H1 (cell line): ENCODE results near the gene RTF1. TPM values are rescaled to one million over a fixed set of nuclear protein-coding genes. Genes with fewer than 3 reads are reported as not detected.

Source experiments
- CTCF ChIA-PET: fragments of 300-600 bp; sonication (Branson Sonifier 250); formaldehyde crosslinking; loops from one replicate; lab custom pipeline; 2021; ENCODE audit not compliant: partially characterized antibody; lab: Charles Lee
- POLR2A ChIA-PET: fragments of 300-600 bp; sonication (Branson Sonifier 250); formaldehyde crosslinking; loops from one replicate; lab custom pipeline; 2021; ENCODE audit warnings: inconsistent platforms; ENCODE audit not compliant: partially characterized antibody; lab: Charles Lee
- DNase-seq, 2 experiments: peaks; one replicate each; pipeline versions ENCODE4 v3.0.0 to v3.0.0-alpha.2; 2010 to 2022; ENCODE audit warnings: low spot score in 2 of 2, low read depth in 1 of 2, mixed read lengths in 1 of 2
- FAIRE-seq: peaks from 2 replicates; lab custom pipeline; 2011; peaks lifted over from hg19 to GRCh38; lab: Jason Lieb, UNC
- H2AFZ ChIP-seq: 2 replicates; pipeline ENCODE4 v1.8.1; 2012; ENCODE audit warnings: low read length, inconsistent platforms
- H2AK5ac ChIP-seq: 2 replicates; pipeline ENCODE4 v1.6.1; 2013; ENCODE audit warnings: low read depth, low read length
- H2BK120ac ChIP-seq: replicated peaks from 2 replicates; pipeline ENCODE3; 2013; ENCODE audit warnings: low read depth, low read length, inconsistent platforms
- H2BK12ac ChIP-seq: 2 replicates; pipeline ENCODE4 v1.6.1; 2013; ENCODE audit warnings: low read depth, low read length
- H2BK15ac ChIP-seq: 2 replicates; pipeline ENCODE4 v1.6.1; 2013; ENCODE audit warnings: low read length
- H2BK20ac ChIP-seq: 2 replicates; pipeline ENCODE4 v1.6.1; 2013; ENCODE audit warnings: low read length
- H2BK5ac ChIP-seq: 2 replicates; pipeline ENCODE4 v1.6.1; 2013; ENCODE audit warnings: low read depth, low read length
- H3K14ac ChIP-seq: 2 replicates; pipeline ENCODE4 v1.6.1; 2013; ENCODE audit warnings: inconsistent platforms; ENCODE audit not compliant: insufficient read length
- H3K18ac ChIP-seq: 2 replicates; pipeline ENCODE4 v1.6.1; 2013; ENCODE audit warnings: low read length; ENCODE audit errors: extremely low read depth
- H3K23ac ChIP-seq: 2 replicates; pipeline ENCODE4 v1.6.1; 2013; ENCODE audit warnings: inconsistent platforms; ENCODE audit not compliant: insufficient read length
- H3K23me2 ChIP-seq: 2 replicates; pipeline ENCODE4 v1.6.1; 2013; ENCODE audit warnings: low read depth, low read length
- H3K27ac ChIP-seq: 2 replicates; pipeline ENCODE4 v1.6.1; 2011; ENCODE audit warnings: low read depth, low read length, inconsistent platforms
- H3K27me3 ChIP-seq, 4 experiments: replicated peaks in 1 of 4; 1 replicate in 1 of 4; 2 replicates in 3 of 4; pipeline versions ENCODE4 v1.6.1 to v1.8.1; 2011 to 2013; ENCODE audit warnings: low read length in 3 of 4, mild to moderate bottlenecking in 3 of 4, inconsistent platforms in 2 of 4, mixed read lengths in 2 of 4, moderate library complexity in 1 of 4; ENCODE audit not compliant: control insufficient read depth in 3 of 4, insufficient read depth in 3 of 4; ENCODE audit errors: extremely low read depth in 1 of 4
- H3K36me3 ChIP-seq, 4 experiments: 2 replicates each; pipeline versions ENCODE4 v1.6.1 to v1.8.1; 2011 to 2013; ENCODE audit warnings: mild to moderate bottlenecking in 4 of 4, low read length in 3 of 4, moderate library complexity in 2 of 4, control low read depth in 1 of 4, inconsistent platforms in 1 of 4; ENCODE audit not compliant: insufficient read depth in 4 of 4, control insufficient read depth in 2 of 4
- H3K4ac ChIP-seq: replicated peaks from 2 replicates; pipeline ENCODE3; 2013; ENCODE audit warnings: low read length, low read depth, mixed read lengths, inconsistent platforms; ENCODE audit not compliant: insufficient read length
- H3K4me1 ChIP-seq, 4 experiments: replicated peaks in 1 of 4; 1 replicate in 1 of 4; 2 replicates in 3 of 4; pipeline versions ENCODE4 v1.6.1 to v1.8.1; 2011 to 2013; ENCODE audit warnings: low read length in 3 of 4, inconsistent platforms in 2 of 4, mixed read lengths in 1 of 4; ENCODE audit not compliant: insufficient read depth in 4 of 4, control insufficient read depth in 3 of 4
- H3K4me2 ChIP-seq, 2 experiments: 2 replicates each; pipeline versions ENCODE4 v1.6.1 to v1.8.1; 2011 to 2013; ENCODE audit warnings: low read depth in 2 of 2, low read length in 2 of 2, control low read depth in 1 of 2, inconsistent platforms in 1 of 2, mild to moderate bottlenecking in 1 of 2; ENCODE audit not compliant: insufficient read depth in 1 of 2
- H3K4me3 ChIP-seq, 4 experiments: fragments of 200-600, 300-600 bp in 1 of 4; sonication (generic), shearing (Covaris generic), sonication (Bioruptor Twin) in 1 of 4; 2 replicates each; pipeline versions ENCODE4 v1.5.1 to v1.8.1; 2011 to 2016; ENCODE audit warnings: low read length in 4 of 4, low read depth in 3 of 4, control low read depth in 2 of 4, inconsistent platforms in 2 of 4, mild to moderate bottlenecking in 2 of 4, mixed read lengths in 1 of 4, moderate library complexity in 1 of 4; ENCODE audit not compliant: insufficient read depth in 2 of 4; ENCODE audit errors: extremely low read depth in 1 of 4
- H3K56ac ChIP-seq: replicated peaks from 2 replicates; pipeline ENCODE3; 2013; ENCODE audit warnings: low read depth, mild to moderate bottlenecking, mixed read lengths, low read length, inconsistent platforms; ENCODE audit not compliant: insufficient read length
- H3K79me1 ChIP-seq: 2 replicates; pipeline ENCODE4 v1.6.1; 2013; ENCODE audit warnings: low read depth, low read length, control low read depth
- H3K79me2 ChIP-seq, 2 experiments: 2 replicates each; pipeline versions ENCODE4 v1.6.1 to v1.8.1; 2012 to 2013; ENCODE audit warnings: low read length in 2 of 2, mild to moderate bottlenecking in 2 of 2, inconsistent platforms in 1 of 2; ENCODE audit not compliant: insufficient read depth in 2 of 2, control insufficient read depth in 1 of 2
- H3K9ac ChIP-seq, 4 experiments: replicated peaks in 1 of 4; 1 replicate in 1 of 4; 2 replicates in 3 of 4; pipeline versions ENCODE4 v1.6.1 to v1.8.1; 2011 to 2013; ENCODE audit warnings: low read depth in 3 of 4, low read length in 3 of 4, control low read depth in 2 of 4, mild to moderate bottlenecking in 2 of 4, moderate library complexity in 2 of 4, inconsistent platforms in 1 of 4; ENCODE audit errors: extremely low read depth in 1 of 4
- H3K9me3 ChIP-seq, 2 experiments: 2 replicates each; pipeline versions ENCODE4 v1.6.1 to v1.8.1; 2012 to 2013; ENCODE audit warnings: mild to moderate bottlenecking in 2 of 2, moderate library complexity in 2 of 2, control low read depth in 1 of 2, inconsistent platforms in 1 of 2, low read depth in 1 of 2, low read length in 1 of 2, mixed read lengths in 1 of 2; ENCODE audit not compliant: insufficient read depth in 2 of 2
- H4K20me1 ChIP-seq, 2 experiments: replicated peaks in 1 of 2; 2 replicates each; pipeline versions ENCODE3 to v1.8.1; 2011 to 2013; ENCODE audit warnings: inconsistent platforms in 2 of 2, low read length in 2 of 2, mild to moderate bottlenecking in 1 of 2; ENCODE audit not compliant: insufficient read depth in 2 of 2, control insufficient read depth in 1 of 2
- H4K5ac ChIP-seq: 2 replicates; pipeline ENCODE4 v1.6.1; 2013; ENCODE audit warnings: low read length, low read depth, mixed read lengths, inconsistent platforms; ENCODE audit not compliant: insufficient read length
- H4K8ac ChIP-seq: 2 replicates; pipeline ENCODE4 v1.8.0; 2013; ENCODE audit warnings: mild to moderate bottlenecking, moderate library complexity, low read length, inconsistent platforms; ENCODE audit not compliant: insufficient read depth; ENCODE audit errors: extremely low read depth
- H4K91ac ChIP-seq: replicated peaks from 2 replicates; pipeline ENCODE3; 2013; ENCODE audit warnings: low read length, mixed read lengths, inconsistent platforms; ENCODE audit not compliant: insufficient read length
- CHD1 ChIP-seq: IDR thresholded peaks from 2 replicates; pipeline ENCODE4 v1.6.1; 2012; ENCODE audit warnings: low read depth, low read length, improper control_type of control experiment
- EP300 ChIP-seq, 2 experiments: IDR thresholded peaks; 1 replicate in 1 of 2; 2 replicates in 1 of 2; pipeline ENCODE4 v1.6.1; 2011 to 2012; ENCODE audit warnings: low read depth in 2 of 2, low read length in 2 of 2, mild to moderate bottlenecking in 2 of 2, borderline replicate concordance in 1 of 2, inconsistent platforms in 1 of 2, moderate library complexity in 1 of 2
- JUN ChIP-seq: IDR thresholded peaks from 2 replicates; pipeline ENCODE4 v1.6.1; 2011; ENCODE audit warnings: low read depth, mild to moderate bottlenecking, improper control_type of control experiment, low read length
- MAFK ChIP-seq: IDR thresholded peaks from 2 replicates; pipeline ENCODE4 v1.6.1; 2012; ENCODE audit warnings: low read depth, mild to moderate bottlenecking, improper control_type of control experiment, low read length
- PHF8 ChIP-seq: fragments of 200-600 bp; sonication (generic); conservative IDR thresholded peaks from 2 replicates; pipeline ENCODE4 v1.7.1; 2012; ENCODE audit warnings: low read depth, mild to moderate bottlenecking, inconsistent platforms, low read length, moderate library complexity
- SP2 ChIP-seq: IDR thresholded peaks from 2 replicates; pipeline ENCODE4 v1.6.1; 2012; ENCODE audit warnings: mild to moderate bottlenecking, low read length, inconsistent platforms
- SP4 ChIP-seq: IDR thresholded peaks from 2 replicates; pipeline ENCODE4 v1.6.1; 2012; ENCODE audit warnings: low read length, inconsistent platforms
- SRF ChIP-seq: IDR thresholded peaks from 2 replicates; pipeline ENCODE4 v1.6.1; 2011; ENCODE audit warnings: mild to moderate bottlenecking, low read depth, low read length, moderate library complexity
- TAF1 ChIP-seq: IDR thresholded peaks from 2 replicates; pipeline ENCODE4 v1.6.1; 2011; ENCODE audit warnings: mild to moderate bottlenecking, low read depth, low read length
- YY1 ChIP-seq: IDR thresholded peaks from 2 replicates; pipeline ENCODE4 v1.6.1; 2011; ENCODE audit warnings: low read depth, mild to moderate bottlenecking, low read length
- ZNF274 ChIP-seq: IDR thresholded peaks from 2 replicates; pipeline ENCODE4 v1.7.0; 2012; ENCODE audit warnings: low read length, borderline replicate concordance; ENCODE audit errors: extremely low read depth
- WGBS, 2 experiments: shearing (Covaris generic) in 1 of 2; methylation state at CpG; one replicate each; pipeline versions ENCODE4 v1.1.6 to v1.1.7; 2013 to 2015; ENCODE audit warnings: low lambda C conversion rate in 2 of 2, mixed read lengths in 2 of 2, inconsistent platforms in 1 of 2, low coverage in 1 of 2, missing lambda C conversion rate in 1 of 2; ENCODE audit not compliant: insufficient replicate concordance in 2 of 2, insufficient coverage in 1 of 2, insufficient read length in 1 of 2; ENCODE audit errors: extremely low coverage in 1 of 2, missing lambda C conversion rate in 1 of 2; 5-methylcytosine and 5-hydroxymethylcytosine counted together
- polyA plus RNA-seq, 7 experiments: library from polyadenylated mRNA; depleted of rRNA in 3 of 7; stranded (reverse) in 5 of 7; unstranded in 2 of 7; fragments of >200 nt in 5 of 7; fragments of 200-250 nt in 2 of 7; gene quantifications; 1 replicate in 5 of 7; 2 replicates in 1 of 7; 4 replicates in 1 of 7; pipeline versions ENCODE4 v1.2.1 to v1.2.3, GENCODE V29; 2011 to 2013; ENCODE audit warnings: missing spikeins in 2 of 7, mixed read lengths in 2 of 7
- total RNA-seq: library from RNA; stranded (reverse); fragmentation: NEBNext Ultra II Directional; extraction: Animal tissue kit (Norgen Biotek cat#: 25700); gene quantifications from 2 replicates; pipeline ENCODE4 v1.2.1, GENCODE V29; 2021
- TF ChIP-seq, protein P1 (sequence below): IDR thresholded peaks from 2 replicates; pipeline ENCODE4 v1.6.1; 2012; ENCODE audit warnings: inconsistent platforms

Gene RTF1
- total and polyA plus RNA-seq, 2 of the 8 experiments (the other 6 are each of a cell fraction or from before 2014, with no cell fraction given) = 22.6 to 47.7 TPM

DNA sequence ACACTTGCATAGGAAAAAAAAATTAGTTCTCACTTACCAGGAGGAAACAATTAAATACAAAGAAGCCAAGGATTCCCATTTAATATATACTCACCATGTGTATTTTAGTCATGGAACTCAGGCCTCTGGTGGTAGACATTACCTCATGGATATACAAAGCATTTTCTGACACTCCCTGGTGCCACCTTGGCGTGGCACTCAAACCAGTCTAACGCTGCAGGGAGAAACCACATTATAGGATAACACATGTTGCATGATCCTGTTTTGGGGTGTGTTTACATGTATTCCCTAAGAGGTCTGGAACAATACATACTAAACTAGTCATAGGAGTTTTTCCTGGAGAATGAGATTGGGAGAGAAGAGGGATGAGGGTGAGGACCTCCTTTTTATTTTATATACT lies 5.9 kb upstream of the RTF1 start:
- Histone ChIP-seq H2BK15ac (no peak overlapping the region), H3K4ac (no peak overlapping the region), H3K27ac (no peak overlapping the region), H3K4me1 (no peaks in the 10 kb centered on the region), H3K4me2 (no peak overlapping the region), H2BK20ac (peak overlapping the region; percentile 86; the same call in 1 of the 2 replicates), H4K5ac (no peak overlapping the region), H3K36me3 (no peaks in the 10 kb centered on the region), H3K9ac (no peak overlapping the region), H3K4me3 (no peak overlapping the region), H3K23me2 (peaks cover 2% of the 10 kb centered on the region; the same call in 1 of the 2 replicates), H3K27me3 (no peaks in the 10 kb centered on the region), H4K20me1 (peaks cover 0 to 2% of the 10 kb centered on the region in 2 experiments), H4K91ac (no peak overlapping the region), H2BK120ac (no peak overlapping the region), H3K79me1 (no peaks in the 10 kb centered on the region), H3K9me3 (no peaks in the 10 kb centered on the region), H2AK5ac (no peak overlapping the region), H3K14ac (no peak overlapping the region), H3K56ac (no peak overlapping the region), H3K79me2 (peaks cover 0 to 4% of the 10 kb centered on the region in 2 experiments; a peak in 1 of 4 replicates), H3K23ac (no peak overlapping the region), H2AFZ (no peak overlapping the region), H3K18ac (no peak overlapping the region), H4K8ac (no peak overlapping the region), H2BK12ac (no peak overlapping the region), H2BK5ac (no peak overlapping the region)
- FAIRE-seq = no peak
- 91% methylated on average over 2 of the region's 2 CpGs; no CpG with 5 or more reads in 1 of the 2 experiments for WGBS, 2 experiments
- no peak for DNase-seq
- POLR2A ChIA-PET = interaction anchor here (1.0 kb wide), 1 partner anchor 9 kb away, joined by 3 read pairs; no protein-coding TSS in a partner anchor
- CTCF ChIA-PET = no interaction called here
- TF ChIP-seq, protein P1, sequence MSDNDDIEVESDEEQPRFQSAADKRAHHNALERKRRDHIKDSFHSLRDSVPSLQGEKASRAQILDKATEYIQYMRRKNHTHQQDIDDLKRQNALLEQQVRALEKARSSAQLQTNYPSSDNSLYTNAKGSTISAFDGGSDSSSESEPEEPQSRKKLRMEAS = no peak
- no peak for TF ChIP-seq SP2
- no peak for TF ChIP-seq SRF
- no peak for TF ChIP-seq CHD1
- no peak for TF ChIP-seq TAF1
- TF ChIP-seq SP4 = no peak
- no peak for TF ChIP-seq JUN
- TF ChIP-seq EP300 (IDR thresholded peaks at IDR 0.05; ENCODE audit: borderline replicate concordance in 1 of 2, low read depth in 2 of 2, low read length in 2 of 2) = no peak
- TF ChIP-seq ZNF274 = no peak
- no peak for TF ChIP-seq MAFK
- no peak for TF ChIP-seq YY1
- TF ChIP-seq PHF8 = no peak
